Activated CD4-positive, alpha-beta T cell treated with anti-CD3 and anti-CD28 coated beads, Interleukin-2, amount 10 ng/mL, durations not matched to agents 24 days and 14 days (primary cell): Measurements from ENCODE around the gene IGFN1. TPM values are rescaled to one million over a fixed set of nuclear protein-coding genes. Genes with fewer than 3 reads are reported as not detected.
A peak's percentile ranks its signal among the peaks of the same experiment; 100 is the strongest.
"Not testable (repeated sequence)": the region's sequence is repeated elsewhere in the genome, so short reads cannot be mapped to it uniquely, and the experiment has no call there.

ENCODE experiments used
- DNase-seq: peaks from one replicate; pipeline ENCODE4 v3.0.0; 2022
- H3K27ac Mint-ChIP-seq: one replicate; pipeline ENCODE4 v1.8.0; 2022; ENCODE audit warnings: mild to moderate bottlenecking, mixed read lengths
- H3K27me3 Mint-ChIP-seq: one replicate; pipeline ENCODE4 v1.8.0; 2022; ENCODE audit warnings: mixed read lengths
- H3K36me3 Mint-ChIP-seq: one replicate; pipeline ENCODE4 v1.8.0; 2022; ENCODE audit warnings: low read depth, mild to moderate bottlenecking, mixed read lengths
- H3K4me1 Mint-ChIP-seq: one replicate; pipeline ENCODE4 v1.8.0; 2021; ENCODE audit warnings: mixed read lengths
- H3K4me3 Mint-ChIP-seq: one replicate; pipeline ENCODE4 v1.8.0; 2022; ENCODE audit warnings: mild to moderate bottlenecking, moderate library complexity, mixed read lengths
- H3K9me3 Mint-ChIP-seq: one replicate; pipeline ENCODE4 v1.8.0; 2021; ENCODE audit warnings: mixed read lengths
- intact Hi-C: fragments of 100-400 bp; cut with micrococcal nuclease; formaldehyde crosslinking; loops from one replicate; pipeline ENCODE4 v1.15.1; 2023
- total RNA-seq: library from RNA; stranded (reverse); gene quantifications from 2 replicates; pipeline ENCODE4 v1.2.3, GENCODE V29; 2022

Gene IGFN1
- total RNA-seq, 1 donor from 2014 or later: not detected

GRCh38 chr1:201221201-201221846 is 30.7 kb downstream of the IGFN1 start:
- H3K27ac Mint-ChIP-seq: no peak overlapping the region
- H3K4me1 Mint-ChIP-seq: no peaks in the 10 kb centered on the region
- no peak overlapping the region for H3K4me3 Mint-ChIP-seq
- no peaks in the 10 kb centered on the region for H3K27me3 Mint-ChIP-seq
- H3K36me3 Mint-ChIP-seq: no peaks in the 10 kb centered on the region
- intact Hi-C loops: no loop called here
- DNase-seq: peak; percentile 40
- no peaks in the 10 kb centered on the region for H3K9me3 Mint-ChIP-seq

- Mint-ChIP-seq H3K27ac (no peak overlapping the region), H3K4me1 (no peaks in the 10 kb centered on the region), H3K4me3 (no peak overlapping the region), H3K36me3 (no peaks in the 10 kb centered on the region), H3K27me3 (no peaks in the 10 kb centered on the region), H3K9me3 (no peaks in the 10 kb centered on the region)
- DNase-seq: peak; percentile 37
- intact Hi-C loops: no loop called here
Observed at GRCh38 chr1:201222125-201222524, 31.5 kb downstream of the IGFN1 start.

GRCh38 chr1:201223852-201224665 is 33.4 kb downstream of the IGFN1 start:
- Mint-ChIP-seq H3K9me3 (no peaks in the 10 kb centered on the region), H3K4me3 (no peak overlapping the region), H3K27ac (no peak overlapping the region), H3K36me3 (no peaks in the 10 kb centered on the region), H3K4me1 (no peaks in the 10 kb centered on the region), H3K27me3 (peaks cover 3% of the 10 kb centered on the region)
- DNase-seq: peak; percentile 41
- intact Hi-C loops: loop anchor here (1.0 kb wide), 1 partner anchor 75 kb away; no protein-coding TSS in a partner anchor

- Mint-ChIP-seq H3K4me1 (no peaks in the 10 kb centered on the region), H3K27me3 (peaks cover 3% of the 10 kb centered on the region), H3K36me3 (no peaks in the 10 kb centered on the region), H3K4me3 (no peak overlapping the region), H3K9me3 (no peaks in the 10 kb centered on the region), H3K27ac (no peak overlapping the region)
- intact Hi-C loops: no loop called here
- DNase-seq: peak; percentile 46
Observed at GRCh38 chr1:201224666-201225370, 34.2 kb downstream of the IGFN1 start.

GRCh38 chr1:201226178-201226514 is 35.5 kb downstream of the IGFN1 start:
- intact Hi-C loops: no loop called here
- no peak overlapping the region for H3K4me3 Mint-ChIP-seq
- H3K27ac Mint-ChIP-seq: no peak overlapping the region
- DNase-seq: no peak
- no peaks in the 10 kb centered on the region for H3K36me3 Mint-ChIP-seq
- no peaks in the 10 kb centered on the region for H3K9me3 Mint-ChIP-seq
- H3K27me3 Mint-ChIP-seq: peaks cover 11% of the 10 kb centered on the region
- no peaks in the 10 kb centered on the region for H3K4me1 Mint-ChIP-seq

- Mint-ChIP-seq H3K9me3 (no peaks in the 10 kb centered on the region), H3K4me1 (no peaks in the 10 kb centered on the region), H3K4me3 (no peak overlapping the region), H3K27me3 (peaks cover 17% of the 10 kb centered on the region), H3K36me3 (no peaks in the 10 kb centered on the region), H3K27ac (no peak overlapping the region)
- DNase-seq: peak; percentile 41
- intact Hi-C loops: no loop called here
Observed at GRCh38 chr1:201226859-201227488, 36.4 kb downstream of the IGFN1 start.

GRCh38 chr1:201228011-201228983 is 37.7 kb downstream of the IGFN1 start:
- no peak overlapping the region for H3K4me3 Mint-ChIP-seq
- H3K9me3 Mint-ChIP-seq: peaks cover 3% of the 10 kb centered on the region
- no peaks in the 10 kb centered on the region for H3K4me1 Mint-ChIP-seq
- peaks cover 22% of the 10 kb centered on the region for H3K27me3 Mint-ChIP-seq
- intact Hi-C loops: no loop called here
- peak; percentile 38 for DNase-seq
- H3K36me3 Mint-ChIP-seq: no peaks in the 10 kb centered on the region
- no peak overlapping the region for H3K27ac Mint-ChIP-seq

- Mint-ChIP-seq H3K4me3 (no peak overlapping the region), H3K4me1 (no peaks in the 10 kb centered on the region), H3K27ac (no peak overlapping the region), H3K36me3 (no peaks in the 10 kb centered on the region), H3K27me3 (peaks cover 22% of the 10 kb centered on the region), H3K9me3 (peaks cover 3% of the 10 kb centered on the region)
- intact Hi-C loops: no loop called here
- DNase-seq: no peak
Observed at GRCh38 chr1:201229095-201229494, 38.5 kb downstream of the IGFN1 start.

- Mint-ChIP-seq H3K4me1 (no peaks in the 10 kb centered on the region), H3K4me3 (no peak overlapping the region), H3K9me3 (peaks cover 3% of the 10 kb centered on the region), H3K27ac (no peak overlapping the region), H3K36me3 (no peaks in the 10 kb centered on the region), H3K27me3 (peaks cover 22% of the 10 kb centered on the region)
- DNase-seq: peak; percentile 39
- intact Hi-C loops: no loop called here
Observed at GRCh38 chr1:201229771-201230635, 39.4 kb downstream of the IGFN1 start.

GRCh38 chr1:201230676-201231075 is 40.1 kb downstream of the IGFN1 start:
- intact Hi-C loops: no loop called here
- Mint-ChIP-seq H3K27ac (no peak overlapping the region), H3K36me3 (no peaks in the 10 kb centered on the region), H3K4me3 (no peak overlapping the region), H3K27me3 (peaks cover 22% of the 10 kb centered on the region), H3K4me1 (no peaks in the 10 kb centered on the region), H3K9me3 (peaks cover 3% of the 10 kb centered on the region)
- DNase-seq: no peak

GRCh38 chr1:201239646-201240045 is 49.0 kb downstream of the IGFN1 start:
- H3K36me3 Mint-ChIP-seq, intact Hi-C loops, H3K27ac Mint-ChIP-seq, DNase-seq, H3K4me3 Mint-ChIP-seq, H3K4me1 Mint-ChIP-seq, H3K9me3 Mint-ChIP-seq: not testable (repeated sequence)
- peaks cover 24% of the 10 kb centered on the region for H3K27me3 Mint-ChIP-seq

GRCh38 chr1:201240171-201240570 is 49.5 kb downstream of the IGFN1 start:
- no peaks in the 10 kb centered on the region for H3K9me3 Mint-ChIP-seq
- H3K27ac Mint-ChIP-seq: no peak overlapping the region
- no peaks in the 10 kb centered on the region for H3K4me1 Mint-ChIP-seq
- intact Hi-C loops: no loop called here
- H3K36me3 Mint-ChIP-seq: no peaks in the 10 kb centered on the region
- H3K27me3 Mint-ChIP-seq: peaks cover 29% of the 10 kb centered on the region
- DNase-seq: no peak
- H3K4me3 Mint-ChIP-seq: no peak overlapping the region
